Activated naive CD4-positive, alpha-beta T cell treated with anti-CD3 and anti-CD28 coated beads, Interleukin-2, amount 10 ng/mL, durations not matched to agents 7 days and 5 days (primary cell): ENCODE data around the gene ACBD4.

Experiments
- CTCF ChIA-PET: fragments of 350-600 bp; sonication (Branson Sonifier 250); formaldehyde crosslinking; loops from one replicate; lab custom pipeline; 2021; ENCODE audit warnings: antibody characterized with exemption; lab: Charles Lee
- DNase-seq: peaks from one replicate; pipeline ENCODE4 v3.0.0-alpha.2; 2020
- H3K27ac Mint-ChIP-seq: one replicate; pipeline ENCODE4 v1.8.0; 2021; ENCODE audit warnings: mild to moderate bottlenecking, moderate library complexity, mixed read lengths
- H3K27me3 Mint-ChIP-seq: one replicate; pipeline ENCODE4 v1.8.0; 2021; ENCODE audit warnings: mild to moderate bottlenecking, mixed read lengths
- H3K36me3 Mint-ChIP-seq: one replicate; pipeline ENCODE4 v1.8.0; 2021; ENCODE audit warnings: mixed read lengths
- H3K4me1 Mint-ChIP-seq: one replicate; pipeline ENCODE4 v1.8.0; 2021; ENCODE audit warnings: mixed read lengths
- H3K4me3 Mint-ChIP-seq: one replicate; pipeline ENCODE4 v1.8.0; 2021; ENCODE audit warnings: mild to moderate bottlenecking, moderate library complexity, mixed read lengths
- H3K9me3 Mint-ChIP-seq: one replicate; pipeline ENCODE4 v1.8.0; 2021; ENCODE audit warnings: mixed read lengths

The ACBD4 gene

GRCh38 chr17:45108051-45108450, 27.4 kb upstream of the ACBD4 start:
- no peak overlapping the region for H3K27ac Mint-ChIP-seq

GRCh38 chr17:45108595-45109521, 26.6 kb upstream of the ACBD4 start:
- H3K4me3 Mint-ChIP-seq = no peak overlapping the region
- no peaks in the 10 kb centered on the region for H3K9me3 Mint-ChIP-seq
- no peak for DNase-seq
- H3K4me1 Mint-ChIP-seq = no peaks in the 10 kb centered on the region
- no peak overlapping the region for H3K27ac Mint-ChIP-seq
- CTCF ChIA-PET = interaction anchor here (0.9 to 1.5 kb wide), 3 partner anchors 9 to 26 kb away, joined by 3 to 5 read pairs (median 4); partner anchors contain the start of gene ACBD4
- peaks cover 19% of the 10 kb centered on the region for H3K36me3 Mint-ChIP-seq
- H3K27me3 Mint-ChIP-seq = no peaks in the 10 kb centered on the region

More at GRCh38 chr17:45108051-45108450, 27.4 kb upstream of the ACBD4 start:
- no peaks in the 10 kb centered on the region for H3K9me3 Mint-ChIP-seq
- peaks cover 25% of the 10 kb centered on the region for H3K36me3 Mint-ChIP-seq
- CTCF ChIA-PET = interaction anchor here (1.1 kb wide), 1 partner anchor 11 kb away, joined by 3 read pairs; no protein-coding TSS in a partner anchor
- H3K4me1 Mint-ChIP-seq = no peaks in the 10 kb centered on the region
- H3K27me3 Mint-ChIP-seq = no peaks in the 10 kb centered on the region
- H3K4me3 Mint-ChIP-seq = no peak overlapping the region
- DNase-seq = no peak

- peaks cover 13% of the 10 kb centered on the region for H3K36me3 Mint-ChIP-seq
- peaks cover 2% of the 10 kb centered on the region for H3K27me3 Mint-ChIP-seq
- CTCF ChIA-PET = interaction anchor here (1.9 kb wide), 1 partner anchor 12 kb away, joined by 6 read pairs; no protein-coding TSS in a partner anchor
- H3K9me3 Mint-ChIP-seq = no peaks in the 10 kb centered on the region
- H3K4me1 Mint-ChIP-seq = no peaks in the 10 kb centered on the region
- no peak overlapping the region for H3K27ac Mint-ChIP-seq
- DNase-seq = no peak
- H3K4me3 Mint-ChIP-seq = no peak overlapping the region
These were observed 24.5 kb upstream of the ACBD4 start for GRCh38 chr17:45110676-45111611.

- DNase-seq = no peak
- Mint-ChIP-seq H3K36me3 (peaks cover 10% of the 10 kb centered on the region), H3K9me3 (no peaks in the 10 kb centered on the region), H3K27me3 (peaks cover 10% of the 10 kb centered on the region), H3K27ac (no peak overlapping the region), H3K4me1 (no peaks in the 10 kb centered on the region), H3K4me3 (no peak overlapping the region)
- CTCF ChIA-PET = interaction anchor here (1.9 kb wide), 1 partner anchor 13 kb away, joined by 6 read pairs; no protein-coding TSS in a partner anchor
These were observed 23.6 kb upstream of the ACBD4 start for GRCh38 chr17:45111850-45112249.

GRCh38 chr17:45112559-45113423, 22.7 kb upstream of the ACBD4 start:
- peaks cover 12% of the 10 kb centered on the region for H3K27me3 Mint-ChIP-seq
- CTCF ChIA-PET = interaction anchor here (1.9 kb wide), 1 partner anchor 14 kb away, joined by 6 read pairs; no protein-coding TSS in a partner anchor

GRCh38 chr17:45113424-45113754, 22.1 kb upstream of the ACBD4 start:
- Mint-ChIP-seq H3K4me1 (no peaks in the 10 kb centered on the region), H3K27ac (no peak overlapping the region), H3K27me3 (peaks cover 15% of the 10 kb centered on the region), H3K9me3 (no peaks in the 10 kb centered on the region), H3K4me3 (no peak overlapping the region), H3K36me3 (peaks cover 4% of the 10 kb centered on the region)
- no peak for DNase-seq
- CTCF ChIA-PET = no interaction called here

More at GRCh38 chr17:45112559-45113423, 22.7 kb upstream of the ACBD4 start:
- no peak for DNase-seq
- no peak overlapping the region for H3K27ac Mint-ChIP-seq
- H3K4me3 Mint-ChIP-seq = no peak overlapping the region
- no peaks in the 10 kb centered on the region for H3K9me3 Mint-ChIP-seq
- peaks cover 9% of the 10 kb centered on the region for H3K36me3 Mint-ChIP-seq
- H3K4me1 Mint-ChIP-seq = no peaks in the 10 kb centered on the region

- no peaks in the 10 kb centered on the region for H3K4me1 Mint-ChIP-seq
- H3K9me3 Mint-ChIP-seq = no peaks in the 10 kb centered on the region
- CTCF ChIA-PET = interaction anchor here (0.9 kb wide), 1 partner anchor 16 kb away, joined by 3 read pairs; no protein-coding TSS in a partner anchor
These were observed 21.2 kb upstream of the ACBD4 start for GRCh38 chr17:45114117-45114932.

GRCh38 chr17:45115015-45115625, 20.4 kb upstream of the ACBD4 start:
- DNase-seq = no peak
- no peak overlapping the region for H3K4me3 Mint-ChIP-seq
- H3K27ac Mint-ChIP-seq = no peak overlapping the region
- H3K36me3 Mint-ChIP-seq = no peaks in the 10 kb centered on the region
- no peaks in the 10 kb centered on the region for H3K4me1 Mint-ChIP-seq
- CTCF ChIA-PET = no interaction called here
- H3K9me3 Mint-ChIP-seq = no peaks in the 10 kb centered on the region
- peaks cover 32% of the 10 kb centered on the region for H3K27me3 Mint-ChIP-seq

More at GRCh38 chr17:45114117-45114932, 21.2 kb upstream of the ACBD4 start:
- peaks cover 2% of the 10 kb centered on the region for H3K36me3 Mint-ChIP-seq
- no peak for DNase-seq
- H3K27ac Mint-ChIP-seq = no peak overlapping the region
- H3K4me3 Mint-ChIP-seq = no peak overlapping the region
- peaks cover 24% of the 10 kb centered on the region for H3K27me3 Mint-ChIP-seq

GRCh38 chr17:45115871-45116270, 19.6 kb upstream of the ACBD4 start:
- H3K27me3 Mint-ChIP-seq = peaks cover 38% of the 10 kb centered on the region
- H3K27ac Mint-ChIP-seq = no peak overlapping the region
- DNase-seq = no peak
- no peaks in the 10 kb centered on the region for H3K36me3 Mint-ChIP-seq
- H3K4me1 Mint-ChIP-seq = no peaks in the 10 kb centered on the region
- no peak overlapping the region for H3K4me3 Mint-ChIP-seq
- H3K9me3 Mint-ChIP-seq = no peaks in the 10 kb centered on the region
- CTCF ChIA-PET = interaction anchor here (0.7 kb wide), 1 partner anchor 20 kb away, joined by 3 read pairs; the partner anchor contains the start of gene ACBD4

- CTCF ChIA-PET = interaction anchor here (0.7 to 2.7 kb wide), 3 partner anchors 17 to 19 kb away, joined by 3 to 14 read pairs (median 3); partner anchors contain the start of gene ACBD4
- Mint-ChIP-seq H3K27ac (no peak overlapping the region), H3K36me3 (no peaks in the 10 kb centered on the region), H3K4me3 (no peak overlapping the region), H3K27me3 (peaks cover 44% of the 10 kb centered on the region), H3K9me3 (no peaks in the 10 kb centered on the region), H3K4me1 (no peaks in the 10 kb centered on the region)
- DNase-seq = no peak
These were observed 19.0 kb upstream of the ACBD4 start for GRCh38 chr17:45116434-45117016.

GRCh38 chr17:45117334-45117733, 18.2 kb upstream of the ACBD4 start:
- H3K4me3 Mint-ChIP-seq = no peak overlapping the region
- no peaks in the 10 kb centered on the region for H3K36me3 Mint-ChIP-seq
- H3K27me3 Mint-ChIP-seq = peaks cover 52% of the 10 kb centered on the region
- H3K4me1 Mint-ChIP-seq = no peaks in the 10 kb centered on the region
- DNase-seq = no peak
- CTCF ChIA-PET = interaction anchor here (0.6 to 2.7 kb wide), 4 partner anchors 18 to 206 kb away, joined by 3 to 14 read pairs (median 3); partner anchors contain the start of gene ACBD4
- H3K27ac Mint-ChIP-seq = no peak overlapping the region
- H3K9me3 Mint-ChIP-seq = no peaks in the 10 kb centered on the region
